Mammary epithelial cell (primary cell): ENCODE measurements around the gene MYO15B.

ENCODE experiments used
- CTCF ChIP-seq, 2 donors: IDR thresholded peaks in 1 of 2; conservative IDR thresholded peaks in 1 of 2; 2 replicates each; pipeline ENCODE4 v1.5.1; 2011 to 2012; ENCODE audit warnings: inconsistent platforms in 2 of 2, low read length in 2 of 2, mild to moderate bottlenecking in 2 of 2, control low read depth in 1 of 2, low read depth in 1 of 2; ENCODE audit not compliant: insufficient read depth in 1 of 2; ENCODE audit errors: extremely low read depth in 1 of 2
- EZH2 ChIP-seq: IDR thresholded peaks from 2 replicates; pipeline ENCODE4 v1.6.1; 2012; ENCODE audit warnings: low read length, inconsistent platforms, borderline replicate concordance

DNA sequence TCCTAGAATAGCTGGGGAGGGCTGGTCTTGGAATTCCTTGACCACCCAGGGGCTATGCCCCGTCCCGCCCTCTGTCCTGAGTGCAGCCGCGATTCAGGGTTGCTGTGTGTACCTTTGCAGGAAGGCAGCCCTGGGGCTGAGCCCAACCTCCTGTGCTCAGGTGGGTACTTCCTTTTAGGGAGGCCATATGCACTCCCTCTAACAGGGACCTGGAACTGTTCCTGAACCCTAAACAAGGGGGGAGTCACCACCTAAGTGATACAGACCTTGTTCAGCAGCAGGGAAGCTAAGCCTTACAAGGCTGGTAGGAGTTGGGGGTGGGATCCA is 37.5 kb upstream of the MYO15B start:
- TF ChIP-seq CTCF (conservative IDR thresholded peaks at IDR 0.05 in 1 of 2, IDR thresholded peaks at IDR 0.05 in 1 of 2; ENCODE audit: extremely low read depth in 1 of 2, insufficient read depth in 1 of 2, low read depth in 1 of 2, low read length in 2 of 2) (no peak), EZH2 (no peak)
